Tibial nerve (tissue), 3 donors: Measurements from ENCODE around the gene SPATA21.

Source experiments
- CTCF ChIP-seq, 5 experiments: fragments of 200-600 bp in 3 of 5; fragments of 450-650 bp in 2 of 5; sonication (generic) in 3 of 5; IDR thresholded peaks; one replicate each; pipeline ENCODE4 v1.5.1; 2016 to 2019; ENCODE audit warnings: antibody characterized with exemption in 5 of 5, mild to moderate bottlenecking in 3 of 5, moderate library complexity in 2 of 5
- POLR2A ChIP-seq, 2 donors: fragments of 450-650 bp; IDR thresholded peaks; one replicate each; pipeline ENCODE4 v1.6.1; 2017; ENCODE audit warnings: antibody characterized with exemption in 2 of 2, mild to moderate bottlenecking in 2 of 2, moderate library complexity in 2 of 2

DNA sequence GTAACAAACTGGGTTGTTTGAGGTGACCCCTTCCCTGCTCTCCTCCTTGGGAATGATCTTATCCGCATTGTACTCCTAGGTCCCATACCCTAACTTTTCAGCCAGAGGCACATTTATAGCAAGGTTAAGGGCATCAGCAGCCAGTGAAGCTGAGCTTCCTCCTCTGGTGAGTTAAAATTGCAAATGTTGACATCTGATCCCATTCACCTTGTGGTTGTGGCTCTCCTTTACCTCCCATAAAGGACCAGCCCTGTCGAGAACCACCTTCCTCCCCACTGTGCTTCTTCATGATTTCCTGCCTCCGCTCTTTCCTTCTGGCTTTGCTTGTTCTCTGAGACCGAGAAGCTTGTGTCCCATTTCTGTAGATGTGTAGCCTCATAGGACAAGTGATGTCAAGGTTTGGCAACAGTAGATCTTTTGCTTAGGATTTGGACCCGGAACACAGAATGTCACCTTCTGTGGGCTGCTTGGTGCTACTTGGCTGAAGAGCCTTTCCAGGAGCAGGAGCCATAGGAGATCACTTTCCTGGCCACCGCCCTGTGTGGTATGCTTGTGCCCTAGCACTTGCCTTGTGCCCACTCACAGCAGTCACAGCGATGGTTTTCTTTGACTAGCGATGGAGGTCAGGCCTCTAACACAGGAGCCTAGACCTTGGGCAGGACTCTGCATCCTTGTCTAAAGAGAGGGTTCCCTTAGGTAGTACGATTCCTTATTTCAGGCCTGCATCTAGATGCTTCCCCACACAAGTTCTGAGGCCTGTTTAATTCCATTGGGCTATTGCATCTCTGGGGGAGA, 51.4 kb downstream of the SPATA21 start:
- TF ChIP-seq POLR2A (IDR thresholded peaks at IDR 0.05) (no peak), CTCF (IDR thresholded peaks at IDR 0.05) (no peak)
